Tibial nerve (tissue), 4 donors: ENCODE measurements around the gene CD48. TPM values are rescaled to one million over a fixed set of nuclear protein-coding genes. Genes with fewer than 3 reads are reported as not detected.

Experiments
- DNase-seq, 2 donors: peaks; one replicate each; pipeline ENCODE4 v3.0.0-alpha.2; 2019; ENCODE audit warnings: low spot score in 2 of 2
- H3K27ac ChIP-seq, 4 donors: fragments of 200-600 bp; sonication (generic) in 3 of 4; one replicate each; pipeline ENCODE4 v1.5.1; 2017 to 2019; ENCODE audit warnings: mild to moderate bottlenecking in 1 of 4
- H3K27me3 ChIP-seq, 2 donors: fragments of 200-600 bp; sonication (generic) in 1 of 2; one replicate each; pipeline versions ENCODE4 v1.5.1 to v1.6.0; 2017 to 2019
- H3K36me3 ChIP-seq, 3 donors: fragments of 200-600 bp; sonication (generic); one replicate each; pipeline ENCODE4 v1.5.1; 2018 to 2019
- H3K4me1 ChIP-seq, 4 donors: fragments of 200-600 bp; sonication (generic) in 3 of 4; one replicate each; pipeline ENCODE4 v1.5.1; 2017 to 2019
- H3K4me3 ChIP-seq, 4 donors: fragments of 200-600 bp; sonication (generic) in 3 of 4; one replicate each; pipeline ENCODE4 v1.5.1; 2017 to 2019; ENCODE audit warnings: mild to moderate bottlenecking in 1 of 4, moderate library complexity in 1 of 4
- H3K9me3 ChIP-seq, 4 donors: fragments of 200-600 bp; sonication (generic) in 3 of 4; one replicate each; pipeline ENCODE4 v1.5.1; 2017 to 2019
- EP300 ChIP-seq, 2 donors: sonication (generic); formaldehyde crosslinking; IDR thresholded peaks; one replicate each; pipeline ENCODE4 v1.6.1; 2017; ENCODE audit warnings: antibody characterized with exemption in 2 of 2, mild to moderate bottlenecking in 1 of 2
- POLR2A ChIP-seq, 2 donors: fragments of 450-650 bp; IDR thresholded peaks; one replicate each; pipeline ENCODE4 v1.6.1; 2017; ENCODE audit warnings: antibody characterized with exemption in 2 of 2, mild to moderate bottlenecking in 2 of 2, moderate library complexity in 2 of 2
- WGBS, 2 donors: methylation state at CpG; one replicate each; pipeline ENCODE4 v1.1.5; 2018; 5-methylcytosine and 5-hydroxymethylcytosine counted together
- total RNA-seq, 4 donors: library from RNA; depleted of rRNA; stranded (reverse); fragments of >200 nt; gene quantifications; one replicate each; pipeline ENCODE4 v1.1.0, GENCODE V29; 2016
- TF ChIP-seq, protein P1 (sequence below), 5 experiments: fragments of 200-600 bp in 3 of 5; fragments of 450-650 bp in 2 of 5; sonication (generic) in 3 of 5; IDR thresholded peaks; one replicate each; pipeline ENCODE4 v1.5.1; 2016 to 2019; ENCODE audit warnings: antibody characterized with exemption in 5 of 5, mild to moderate bottlenecking in 3 of 5, moderate library complexity in 2 of 5

CD48 gene
- total RNA-seq, 4 donors from 2014 or later: 1.5 to 5.9 (median 2.0) TPM

- Histone ChIP-seq H3K27ac (peak overlapping the region in 1 of 4 donors; percentile 69), H3K27me3 (no peaks in the 10 kb centered on the region), H3K4me1 (peaks cover 0 to 8% (median 0%) of the 10 kb centered on the region in 4 donors), H3K9me3 (no peaks in the 10 kb centered on the region), H3K4me3 (peak overlapping the region in 1 of 4 donors; percentile 6), H3K36me3 (no peaks in the 10 kb centered on the region)
- 66 to 77% methylated on average over 4 of the region's 4 CpGs for WGBS, 2 donors
- TF ChIP-seq EP300 (IDR thresholded peaks at IDR 0.05): no peak
- TF ChIP-seq, protein P1, sequence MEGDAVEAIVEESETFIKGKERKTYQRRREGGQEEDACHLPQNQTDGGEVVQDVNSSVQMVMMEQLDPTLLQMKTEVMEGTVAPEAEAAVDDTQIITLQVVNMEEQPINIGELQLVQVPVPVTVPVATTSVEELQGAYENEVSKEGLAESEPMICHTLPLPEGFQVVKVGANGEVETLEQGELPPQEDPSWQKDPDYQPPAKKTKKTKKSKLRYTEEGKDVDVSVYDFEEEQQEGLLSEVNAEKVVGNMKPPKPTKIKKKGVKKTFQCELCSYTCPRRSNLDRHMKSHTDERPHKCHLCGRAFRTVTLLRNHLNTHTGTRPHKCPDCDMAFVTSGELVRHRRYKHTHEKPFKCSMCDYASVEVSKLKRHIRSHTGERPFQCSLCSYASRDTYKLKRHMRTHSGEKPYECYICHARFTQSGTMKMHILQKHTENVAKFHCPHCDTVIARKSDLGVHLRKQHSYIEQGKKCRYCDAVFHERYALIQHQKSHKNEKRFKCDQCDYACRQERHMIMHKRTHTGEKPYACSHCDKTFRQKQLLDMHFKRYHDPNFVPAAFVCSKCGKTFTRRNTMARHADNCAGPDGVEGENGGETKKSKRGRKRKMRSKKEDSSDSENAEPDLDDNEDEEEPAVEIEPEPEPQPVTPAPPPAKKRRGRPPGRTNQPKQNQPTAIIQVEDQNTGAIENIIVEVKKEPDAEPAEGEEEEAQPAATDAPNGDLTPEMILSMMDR (IDR thresholded peaks at IDR 0.05): no peak
- TF ChIP-seq POLR2A (IDR thresholded peaks at IDR 0.05): no peak
- DNase-seq: no peak
Observed at GRCh38 chr1:160708801-160709200, 2.8 kb downstream of the CD48 start.

GRCh38 chr1:160708118-160708517 is 3.5 kb downstream of the CD48 start:
- H3K9me3 ChIP-seq: no peaks in the 10 kb centered on the region
- peak overlapping the region in 2 of 4 donors; percentile 12 to 69 for H3K27ac ChIP-seq
- 74 to 75% methylated on average over 4 of the region's 4 CpGs for WGBS, 2 donors
- H3K27me3 ChIP-seq: no peaks in the 10 kb centered on the region
- no peak for DNase-seq
- peak in 1 of 2 donors; percentile 14 for TF ChIP-seq EP300 (IDR thresholded peaks at IDR 0.05)
- TF ChIP-seq, protein P1 (IDR thresholded peaks at IDR 0.05): no peak
- peaks cover 0 to 8% (median 0%) of the 10 kb centered on the region in 4 donors for H3K4me1 ChIP-seq
- H3K4me3 ChIP-seq: peak overlapping the region in 2 of 4 donors; percentile 5 to 6
- H3K36me3 ChIP-seq: no peaks in the 10 kb centered on the region

DNA sequence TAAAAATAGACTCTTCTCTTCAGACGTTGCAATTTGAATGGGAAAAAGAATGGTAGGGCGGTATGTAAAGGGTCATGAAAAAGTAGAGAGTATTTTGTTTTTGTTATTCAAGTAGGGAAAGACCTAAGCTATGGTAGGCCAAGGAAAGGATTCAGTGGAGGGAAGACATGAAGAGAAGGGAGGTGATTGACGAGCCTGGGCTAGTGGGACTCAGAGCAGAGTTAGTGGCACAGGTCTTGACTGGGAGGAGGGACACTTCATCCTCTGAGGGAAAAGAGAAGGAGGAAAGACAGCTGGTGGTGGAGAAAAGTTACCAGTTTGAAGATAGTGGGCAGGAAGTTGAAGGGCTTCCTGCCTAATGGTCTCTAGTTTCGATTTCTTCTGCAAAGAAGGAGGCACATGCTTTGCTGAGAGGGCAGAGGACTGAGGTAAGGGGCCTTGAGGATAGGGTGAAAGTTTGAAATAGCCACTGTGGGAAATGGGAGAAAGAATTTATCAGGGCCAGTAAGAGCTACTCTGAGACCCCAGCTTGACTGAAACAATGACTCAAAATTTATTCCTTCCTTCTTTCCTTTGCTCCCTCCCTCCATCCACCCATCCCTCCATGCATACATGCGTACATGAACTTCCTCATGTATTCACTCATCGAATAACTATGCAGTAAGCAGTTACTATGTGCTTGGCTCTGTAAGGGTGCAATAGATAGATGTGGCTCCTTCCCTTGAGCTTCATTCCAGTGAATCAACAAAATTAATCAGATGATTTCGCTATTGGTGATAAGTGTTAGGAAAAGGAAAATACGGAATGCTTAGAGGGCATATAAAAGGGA is 4.2 kb downstream of the CD48 start:
- Histone ChIP-seq H3K27ac (peak overlapping the region in 2 of 4 donors; percentile 12 to 69), H3K27me3 (no peaks in the 10 kb centered on the region), H3K4me3 (peak overlapping the region in 2 of 4 donors; percentile 2 to 5), H3K4me1 (peaks cover 0 to 2% (median 0%) of the 10 kb centered on the region in 4 donors), H3K36me3 (no peaks in the 10 kb centered on the region), H3K9me3 (no peaks in the 10 kb centered on the region)
- DNase-seq: no peak
- WGBS, 2 donors: 72 to 75% methylated on average over 8 of the region's 8 CpGs
- TF ChIP-seq EP300 (IDR thresholded peaks at IDR 0.05) (no peak), POLR2A (IDR thresholded peaks at IDR 0.05) (no peak)
- TF ChIP-seq, protein P1 (IDR thresholded peaks at IDR 0.05): no peak

DNA sequence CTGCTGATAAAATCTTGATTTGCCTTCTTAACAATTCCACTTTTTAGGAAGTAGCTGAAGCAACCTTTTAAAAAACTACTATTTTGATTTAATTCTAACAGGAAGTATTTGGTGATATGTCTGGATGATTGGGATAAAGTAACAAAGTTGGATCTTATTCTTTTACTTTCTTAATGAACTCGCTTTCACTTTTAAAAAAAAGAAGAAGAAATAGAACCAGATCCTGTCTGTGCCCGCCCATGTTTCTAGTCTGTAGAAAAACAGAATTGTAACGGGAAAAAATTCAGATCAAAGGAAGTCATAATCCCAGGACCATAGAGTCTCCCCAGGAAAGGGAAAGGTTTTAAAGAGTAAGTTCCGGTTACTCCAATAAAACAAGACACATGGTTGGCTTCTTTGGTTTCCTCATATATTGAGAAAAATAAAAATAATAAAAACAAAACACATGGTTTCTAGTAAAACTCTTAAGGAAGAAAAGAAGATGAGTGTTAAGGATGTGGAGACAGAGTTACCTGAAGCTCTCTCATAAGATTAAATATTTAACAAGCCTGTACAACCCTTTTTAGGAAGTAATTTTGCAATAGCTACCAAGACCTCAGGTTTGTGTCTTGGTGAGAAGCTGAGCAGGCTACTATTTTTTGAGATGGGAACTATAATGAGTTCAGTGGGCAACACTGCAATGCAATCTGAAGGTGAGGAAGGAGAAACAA is 4.9 kb downstream of the CD48 start:
- H3K27me3 ChIP-seq: no peaks in the 10 kb centered on the region
- TF ChIP-seq, protein P1 (IDR thresholded peaks at IDR 0.05): no peak
- TF ChIP-seq POLR2A (IDR thresholded peaks at IDR 0.05) (no peak), EP300 (IDR thresholded peaks at IDR 0.05) (no peak)
- no peaks in the 10 kb centered on the region for H3K4me1 ChIP-seq
- no peaks in the 10 kb centered on the region for H3K36me3 ChIP-seq
- DNase-seq: no peak
- H3K4me3 ChIP-seq: no peak overlapping the region
- 42 to 48% methylated on average over 4 of the region's 4 CpGs for WGBS, 2 donors
- H3K27ac ChIP-seq: no peak overlapping the region
- no peaks in the 10 kb centered on the region for H3K9me3 ChIP-seq

DNA sequence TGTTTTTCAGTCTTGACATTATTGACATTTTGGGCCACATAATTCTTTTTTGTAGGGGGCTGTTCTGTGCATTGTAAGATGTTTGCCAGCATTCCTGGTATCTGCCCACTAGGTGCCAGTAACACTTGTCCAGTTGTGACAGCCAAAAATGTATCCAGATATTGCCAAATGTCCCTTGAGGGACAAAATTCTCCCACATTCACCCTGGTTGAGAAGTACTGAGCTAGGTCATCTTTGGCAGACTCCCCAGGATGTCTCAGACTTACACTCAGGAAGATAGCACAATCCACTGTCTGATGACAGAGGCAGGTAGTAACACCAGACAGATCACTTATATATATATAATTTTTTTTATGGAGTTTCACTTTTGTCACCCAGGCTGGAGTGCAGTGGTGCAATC is 5.9 kb downstream of the CD48 start:
- H3K27ac ChIP-seq: no peak overlapping the region
- no peak overlapping the region for H3K4me3 ChIP-seq
- TF ChIP-seq POLR2A (IDR thresholded peaks at IDR 0.05): no peak
- no peaks in the 10 kb centered on the region for H3K36me3 ChIP-seq
- H3K27me3 ChIP-seq: no peaks in the 10 kb centered on the region
- no peak for DNase-seq
- H3K9me3 ChIP-seq: no peaks in the 10 kb centered on the region
- H3K4me1 ChIP-seq: no peaks in the 10 kb centered on the region
